ENCODE results near the gene C10orf67. TPM values are rescaled to one million over a fixed set of nuclear protein-coding genes. Genes with fewer than 3 reads are reported as not detected.

Gene C10orf67
- total and polyA plus RNA-seq, 2 of the 8 experiments (the other 6 are each of a cell fraction or from before 2014, with no cell fraction given), result 0.05 to 0.11 TPM

GRCh38 chr10:23337616-23338015, 7.0 kb downstream of the C10orf67 start:
- H3K4me3 ChIP-seq (ENCODE audit: extremely low read depth in 1 of 4, insufficient read depth in 2 of 4, low read depth in 3 of 4, low read length in 4 of 4), result no peak overlapping the region
- no peak overlapping the region for H3K23ac ChIP-seq (ENCODE audit: insufficient read length)
- H3K14ac ChIP-seq (ENCODE audit: insufficient read length), result no peak overlapping the region
- no peak overlapping the region for H4K8ac ChIP-seq (ENCODE audit: extremely low read depth, insufficient read depth, low read length)
- H3K27me3 ChIP-seq (replicated peaks in 1 of 4; ENCODE audit: control insufficient read depth in 3 of 4, extremely low read depth in 1 of 4, insufficient read depth in 3 of 4, low read length in 3 of 4), result peaks cover 0 to 4% (median 0%) of the 10 kb centered on the region in 4 experiments; a peak in 2 of 7 replicates
- no peak overlapping the region for H2BK5ac ChIP-seq (ENCODE audit: low read depth, low read length)
- DNase-seq (ENCODE audit: low read depth in 1 of 2, low spot score in 2 of 2), result no peak
- no peaks in the 10 kb centered on the region for H3K36me3 ChIP-seq (ENCODE audit: control insufficient read depth in 2 of 4, insufficient read depth in 4 of 4, low read length in 3 of 4)
- H3K9ac ChIP-seq (replicated peaks in 1 of 4; ENCODE audit: extremely low read depth in 1 of 4, low read depth in 3 of 4, low read length in 3 of 4), result no peak overlapping the region
- no peak overlapping the region for H2AFZ ChIP-seq (ENCODE audit: low read length)
- no peak overlapping the region for H3K4ac ChIP-seq (replicated peaks; ENCODE audit: insufficient read length, low read depth, low read length)
- no peak overlapping the region for H3K27ac ChIP-seq (ENCODE audit: low read depth, low read length)
- H3K4me2 ChIP-seq (ENCODE audit: insufficient read depth in 1 of 2, low read depth in 2 of 2, low read length in 2 of 2), result no peak overlapping the region
- no peak overlapping the region for H2BK20ac ChIP-seq (ENCODE audit: low read length)
- 94% methylated on average over 1 of the region's 1 CpG; no CpG with 5 or more reads in 1 of the 2 experiments for WGBS, 2 experiments (ENCODE audit: extremely low coverage in 1 of 2, insufficient coverage in 1 of 2, insufficient read length in 1 of 2, insufficient replicate concordance in 2 of 2, low coverage in 1 of 2, low lambda C conversion rate in 2 of 2, missing lambda C conversion rate in 1 of 2)
- H2BK12ac ChIP-seq (ENCODE audit: low read depth, low read length), result no peak overlapping the region
- H3K79me1 ChIP-seq (ENCODE audit: low read depth, low read length), result no peaks in the 10 kb centered on the region
- H4K5ac ChIP-seq (ENCODE audit: insufficient read length, low read depth, low read length), result no peak overlapping the region
- H3K9me3 ChIP-seq (ENCODE audit: insufficient read depth in 2 of 2, low read depth in 1 of 2, low read length in 1 of 2), result no peaks in the 10 kb centered on the region
- FAIRE-seq, result no peak
- H3K23me2 ChIP-seq (ENCODE audit: low read depth, low read length), result no peaks in the 10 kb centered on the region; the same call in 1 of the 2 replicates
- no peaks in the 10 kb centered on the region for H3K79me2 ChIP-seq (ENCODE audit: control insufficient read depth in 1 of 2, insufficient read depth in 2 of 2, low read length in 2 of 2)
- no peak overlapping the region for H2BK15ac ChIP-seq (ENCODE audit: low read length)
- no peak overlapping the region for H2AK5ac ChIP-seq (ENCODE audit: low read depth, low read length)
- POLR2A ChIA-PET (ENCODE audit: partially characterized antibody), result interaction anchor here (1.0 kb wide), 1 partner anchor 9 kb away, joined by 3 read pairs; no protein-coding TSS in a partner anchor
- no peak overlapping the region for H3K56ac ChIP-seq (replicated peaks; ENCODE audit: insufficient read length, low read depth, low read length)
- TF ChIP-seq JUN (IDR thresholded peaks at IDR 0.05; ENCODE audit: low read depth, low read length) (no peak), SP2 (IDR thresholded peaks at IDR 0.05; ENCODE audit: low read length) (no peak), CEBPB (IDR thresholded peaks at IDR 0.05; ENCODE audit: low read depth, low read length) (no peak), EZH2 (IDR thresholded peaks at IDR 0.05; ENCODE audit: low read depth, low read length, severe bottlenecking) (no peak), BCL11A (IDR thresholded peaks at IDR 0.05; ENCODE audit: low read depth in 2 of 2, low read length in 2 of 2) (no peak), RFX5 (IDR thresholded peaks at IDR 0.05; ENCODE audit: borderline replicate concordance, low read depth, low read length) (no peak), MAFK (IDR thresholded peaks at IDR 0.05; ENCODE audit: low read depth, low read length) (no peak), E2F6 (IDR thresholded peaks at IDR 0.05) (no peak), SIX5 (IDR thresholded peaks at IDR 0.05; ENCODE audit: low read depth, low read length) (no peak), KDM4A (IDR thresholded peaks at IDR 0.05; ENCODE audit: low read depth, low read length, severe bottlenecking) (no peak), TCF12 (IDR thresholded peaks at IDR 0.05; ENCODE audit: low read depth, low read length) (no peak), KDM5A (IDR thresholded peaks at IDR 0.05; ENCODE audit: low read length) (no peak), RNF2 (IDR thresholded peaks at IDR 0.05; ENCODE audit: borderline replicate concordance, low read depth, low read length, missing control alignments, poor library complexity, severe bottlenecking) (no peak), GABPA (IDR thresholded peaks at IDR 0.05; ENCODE audit: borderline replicate concordance, insufficient read depth, low read length) (no peak)
- CTCF ChIA-PET (ENCODE audit: partially characterized antibody), result interaction anchor here (0.6 to 2.9 kb wide), 13 partner anchors 9 to 358 kb away, joined by 3 to 14 read pairs (median 4); no protein-coding TSS in a partner anchor
- H3K18ac ChIP-seq (ENCODE audit: extremely low read depth, low read length), result no peak overlapping the region
- peaks cover 0 to 1% (median under 1%) of the 10 kb centered on the region in 4 experiments; a peak in 1 of 7 replicates for H3K4me1 ChIP-seq (replicated peaks in 1 of 4; ENCODE audit: control insufficient read depth in 3 of 4, insufficient read depth in 4 of 4, low read length in 3 of 4)
- H2BK120ac ChIP-seq (replicated peaks; ENCODE audit: low read depth, low read length), result no peak overlapping the region
- no peaks in the 10 kb centered on the region for H4K20me1 ChIP-seq (replicated peaks in 1 of 2; ENCODE audit: control insufficient read depth in 1 of 2, insufficient read depth in 2 of 2, low read length in 2 of 2)
- H4K91ac ChIP-seq (replicated peaks; ENCODE audit: insufficient read length, low read length), result no peak overlapping the region

Data from H1 (cell line).